Measurements from ENCODE around the gene STMN1. TPM values are rescaled to one million over a fixed set of nuclear protein-coding genes. Genes with fewer than 3 reads are reported as not detected.

Gene STMN1
- total RNA-seq, 1 experiment from 2014 or later = 418 TPM

DNA sequence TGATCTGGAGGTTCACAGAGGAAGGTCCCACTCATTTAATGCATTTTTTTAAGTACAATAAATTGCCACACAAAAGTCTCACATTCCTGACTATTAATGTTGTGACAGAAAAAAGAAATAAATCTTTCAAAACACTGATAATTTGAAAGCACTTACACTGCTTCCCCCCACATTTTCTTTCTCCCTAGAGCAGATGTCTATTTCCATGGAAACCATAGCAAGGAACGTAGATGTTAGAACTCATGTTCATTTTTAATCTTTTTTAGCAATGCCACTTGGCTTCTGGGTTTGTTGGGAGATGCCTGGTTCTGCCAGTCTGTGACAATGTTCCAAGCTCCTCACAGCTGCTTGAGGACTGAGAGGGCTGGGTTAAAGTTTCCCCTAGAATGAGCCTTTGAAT lies 1.9 kb upstream of the STMN1 start (continued):
- TF ChIP-seq, protein P1, sequence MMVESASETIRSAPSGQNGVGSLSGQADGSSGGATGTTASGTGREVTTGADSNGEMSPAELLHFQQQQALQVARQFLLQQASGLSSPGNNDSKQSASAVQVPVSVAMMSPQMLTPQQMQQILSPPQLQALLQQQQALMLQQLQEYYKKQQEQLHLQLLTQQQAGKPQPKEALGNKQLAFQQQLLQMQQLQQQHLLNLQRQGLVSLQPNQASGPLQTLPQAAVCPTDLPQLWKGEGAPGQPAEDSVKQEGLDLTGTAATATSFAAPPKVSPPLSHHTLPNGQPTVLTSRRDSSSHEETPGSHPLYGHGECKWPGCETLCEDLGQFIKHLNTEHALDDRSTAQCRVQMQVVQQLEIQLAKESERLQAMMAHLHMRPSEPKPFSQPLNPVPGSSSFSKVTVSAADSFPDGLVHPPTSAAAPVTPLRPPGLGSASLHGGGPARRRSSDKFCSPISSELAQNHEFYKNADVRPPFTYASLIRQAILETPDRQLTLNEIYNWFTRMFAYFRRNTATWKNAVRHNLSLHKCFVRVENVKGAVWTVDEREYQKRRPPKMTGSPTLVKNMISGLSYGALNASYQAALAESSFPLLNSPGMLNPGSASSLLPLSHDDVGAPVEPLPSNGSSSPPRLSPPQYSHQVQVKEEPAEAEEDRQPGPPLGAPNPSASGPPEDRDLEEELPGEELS (CRISPR knock-in tag; IDR thresholded peaks at IDR 0.05) = no peak
- no peak for TF ChIP-seq CTCF (IDR thresholded peaks at IDR 0.05)

GRCh38 chr1:25907601-25908000 lies 1.4 kb upstream of the STMN1 start:
- Mint-ChIP-seq H3K27ac (no peak overlapping the region), H3K9me3 (no peaks in the 10 kb centered on the region), H3K36me3 (peaks cover 23% of the 10 kb centered on the region), H3K4me1 (peaks cover 27% of the 10 kb centered on the region), H3K27me3 (ENCODE audit: low read depth) (no peaks in the 10 kb centered on the region; the same call in none of the 2 replicates), H3K4me3 (peak overlapping the region; percentile 79; the same call in 1 of the 2 replicates)
- ATAC-seq (no peak), DNase-seq (ENCODE audit: low spot score) (no peak)
- POLR2A ChIA-PET = interaction anchor here (0.7 to 1.4 kb wide), 2 partner anchors 12 to 90 kb away, joined by 3 to 4 read pairs; no protein-coding TSS in a partner anchor
- CTCF ChIA-PET = interaction anchor here (0.6 to 3.6 kb wide), 3 partner anchors 12 to 90 kb away, joined by 4 to 31 read pairs (median 4); partner anchors contain the start of gene PAFAH2
- TF ChIP-seq FOXJ3 (CRISPR knock-in tag; IDR thresholded peaks at IDR 0.05; ENCODE audit: borderline replicate concordance) (no peak), NFYB (CRISPR knock-in tag; conservative IDR thresholded peaks at IDR 0.05; ENCODE audit: low read depth) (no peak), JUN (CRISPR knock-in tag; IDR thresholded peaks at IDR 0.05) (no peak), ATF6 (CRISPR knock-in tag; IDR thresholded peaks at IDR 0.05) (no peak), NFATC4 (CRISPR knock-in tag; IDR thresholded peaks at IDR 0.05) (no peak), ZNF121 (CRISPR knock-in tag; IDR thresholded peaks at IDR 0.05) (no peak), ZNF425 (CRISPR knock-in tag; conservative IDR thresholded peaks at IDR 0.05) (no peak), NFE2L1 (CRISPR knock-in tag; IDR thresholded peaks at IDR 0.05) (no peak)
- TF ChIP-seq, protein P2, sequence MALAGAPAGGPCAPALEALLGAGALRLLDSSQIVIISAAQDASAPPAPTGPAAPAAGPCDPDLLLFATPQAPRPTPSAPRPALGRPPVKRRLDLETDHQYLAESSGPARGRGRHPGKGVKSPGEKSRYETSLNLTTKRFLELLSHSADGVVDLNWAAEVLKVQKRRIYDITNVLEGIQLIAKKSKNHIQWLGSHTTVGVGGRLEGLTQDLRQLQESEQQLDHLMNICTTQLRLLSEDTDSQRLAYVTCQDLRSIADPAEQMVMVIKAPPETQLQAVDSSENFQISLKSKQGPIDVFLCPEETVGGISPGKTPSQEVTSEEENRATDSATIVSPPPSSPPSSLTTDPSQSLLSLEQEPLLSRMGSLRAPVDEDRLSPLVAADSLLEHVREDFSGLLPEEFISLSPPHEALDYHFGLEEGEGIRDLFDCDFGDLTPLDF (CRISPR knock-in tag; IDR thresholded peaks at IDR 0.05) = no peak
- TF ChIP-seq, protein P3, sequence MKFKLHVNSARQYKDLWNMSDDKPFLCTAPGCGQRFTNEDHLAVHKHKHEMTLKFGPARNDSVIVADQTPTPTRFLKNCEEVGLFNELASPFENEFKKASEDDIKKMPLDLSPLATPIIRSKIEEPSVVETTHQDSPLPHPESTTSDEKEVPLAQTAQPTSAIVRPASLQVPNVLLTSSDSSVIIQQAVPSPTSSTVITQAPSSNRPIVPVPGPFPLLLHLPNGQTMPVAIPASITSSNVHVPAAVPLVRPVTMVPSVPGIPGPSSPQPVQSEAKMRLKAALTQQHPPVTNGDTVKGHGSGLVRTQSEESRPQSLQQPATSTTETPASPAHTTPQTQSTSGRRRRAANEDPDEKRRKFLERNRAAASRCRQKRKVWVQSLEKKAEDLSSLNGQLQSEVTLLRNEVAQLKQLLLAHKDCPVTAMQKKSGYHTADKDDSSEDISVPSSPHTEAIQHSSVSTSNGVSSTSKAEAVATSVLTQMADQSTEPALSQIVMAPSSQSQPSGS (CRISPR knock-in tag; IDR thresholded peaks at IDR 0.05; ENCODE audit: borderline replicate concordance, low read depth) = no peak
